ENCODE data around the gene IL1RN. TPM values are rescaled to one million over a fixed set of nuclear protein-coding genes. Genes with fewer than 3 reads are reported as not detected.

The IL1RN gene
- polyA plus RNA-seq, 1 donor from 2014 or later = not detected

DNA sequence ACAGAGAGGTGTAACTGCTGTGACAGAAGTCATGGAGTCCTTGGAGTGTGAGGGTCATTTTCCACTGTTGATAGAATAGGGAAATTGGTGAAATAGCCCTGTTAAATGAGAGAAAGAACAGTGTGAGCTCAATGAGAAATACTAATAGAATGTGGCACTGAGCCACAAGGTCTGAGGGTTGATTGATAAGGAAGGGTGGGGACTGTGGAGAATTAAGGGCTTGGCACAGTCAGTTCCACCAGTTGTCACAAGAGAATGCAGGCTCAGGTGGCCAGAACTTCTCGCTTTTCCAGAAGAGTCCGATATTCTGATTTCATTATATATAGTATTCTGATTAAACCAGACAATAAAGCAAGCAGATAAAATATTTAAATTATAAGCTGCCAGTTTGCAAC, 9.1 kb upstream of the IL1RN start:
- Histone ChIP-seq H3K27ac (ENCODE audit: low read length) (no peak overlapping the region), H3K9ac (ENCODE audit: low read length) (no peak overlapping the region), H3K9me2 (ENCODE audit: insufficient read depth, low read length) (no peaks in the 10 kb centered on the region), H3K4me3 (ENCODE audit: low read length) (no peak overlapping the region), H3K4me2 (ENCODE audit: low read length) (no peak overlapping the region), H3K79me2 (replicated peaks; ENCODE audit: insufficient read depth, low read length) (no peaks in the 10 kb centered on the region), H3K9me3 (ENCODE audit: low read length) (no peaks in the 10 kb centered on the region), H2AFZ (ENCODE audit: low read depth, low read length) (no peak overlapping the region), H3F3A (ENCODE audit: insufficient read depth, low read length, poor library complexity, severe bottlenecking) (no peaks in the 10 kb centered on the region), H4K20me1 (ENCODE audit: insufficient read depth) (no peaks in the 10 kb centered on the region), H3K36me3 (ENCODE audit: insufficient read depth, low read length) (no peaks in the 10 kb centered on the region), H3K27me3 (ENCODE audit: insufficient read depth, low read depth, low read length) (no peaks in the 10 kb centered on the region)
- TF ChIP-seq EZH2 (IDR thresholded peaks at IDR 0.05; ENCODE audit: borderline replicate concordance, insufficient read depth, low read length, poor library complexity, severe bottlenecking) (no peak), POLR2AphosphoS5 (IDR thresholded peaks at IDR 0.05) (no peak), EP300 (conservative IDR thresholded peaks at IDR 0.05; ENCODE audit: poor library complexity, severe bottlenecking) (no peak), RAD21 (conservative IDR thresholded peaks at IDR 0.05) (no peak), SMC3 (conservative IDR thresholded peaks at IDR 0.05; ENCODE audit: poor library complexity) (no peak)
- TF ChIP-seq, protein P1, sequence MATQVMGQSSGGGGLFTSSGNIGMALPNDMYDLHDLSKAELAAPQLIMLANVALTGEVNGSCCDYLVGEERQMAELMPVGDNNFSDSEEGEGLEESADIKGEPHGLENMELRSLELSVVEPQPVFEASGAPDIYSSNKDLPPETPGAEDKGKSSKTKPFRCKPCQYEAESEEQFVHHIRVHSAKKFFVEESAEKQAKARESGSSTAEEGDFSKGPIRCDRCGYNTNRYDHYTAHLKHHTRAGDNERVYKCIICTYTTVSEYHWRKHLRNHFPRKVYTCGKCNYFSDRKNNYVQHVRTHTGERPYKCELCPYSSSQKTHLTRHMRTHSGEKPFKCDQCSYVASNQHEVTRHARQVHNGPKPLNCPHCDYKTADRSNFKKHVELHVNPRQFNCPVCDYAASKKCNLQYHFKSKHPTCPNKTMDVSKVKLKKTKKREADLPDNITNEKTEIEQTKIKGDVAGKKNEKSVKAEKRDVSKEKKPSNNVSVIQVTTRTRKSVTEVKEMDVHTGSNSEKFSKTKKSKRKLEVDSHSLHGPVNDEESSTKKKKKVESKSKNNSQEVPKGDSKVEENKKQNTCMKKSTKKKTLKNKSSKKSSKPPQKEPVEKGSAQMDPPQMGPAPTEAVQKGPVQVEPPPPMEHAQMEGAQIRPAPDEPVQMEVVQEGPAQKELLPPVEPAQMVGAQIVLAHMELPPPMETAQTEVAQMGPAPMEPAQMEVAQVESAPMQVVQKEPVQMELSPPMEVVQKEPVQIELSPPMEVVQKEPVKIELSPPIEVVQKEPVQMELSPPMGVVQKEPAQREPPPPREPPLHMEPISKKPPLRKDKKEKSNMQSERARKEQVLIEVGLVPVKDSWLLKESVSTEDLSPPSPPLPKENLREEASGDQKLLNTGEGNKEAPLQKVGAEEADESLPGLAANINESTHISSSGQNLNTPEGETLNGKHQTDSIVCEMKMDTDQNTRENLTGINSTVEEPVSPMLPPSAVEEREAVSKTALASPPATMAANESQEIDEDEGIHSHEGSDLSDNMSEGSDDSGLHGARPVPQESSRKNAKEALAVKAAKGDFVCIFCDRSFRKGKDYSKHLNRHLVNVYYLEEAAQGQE (IDR thresholded peaks at IDR 0.05; ENCODE audit: borderline replicate concordance) = no peak
- TF ChIP-seq, protein P2, sequence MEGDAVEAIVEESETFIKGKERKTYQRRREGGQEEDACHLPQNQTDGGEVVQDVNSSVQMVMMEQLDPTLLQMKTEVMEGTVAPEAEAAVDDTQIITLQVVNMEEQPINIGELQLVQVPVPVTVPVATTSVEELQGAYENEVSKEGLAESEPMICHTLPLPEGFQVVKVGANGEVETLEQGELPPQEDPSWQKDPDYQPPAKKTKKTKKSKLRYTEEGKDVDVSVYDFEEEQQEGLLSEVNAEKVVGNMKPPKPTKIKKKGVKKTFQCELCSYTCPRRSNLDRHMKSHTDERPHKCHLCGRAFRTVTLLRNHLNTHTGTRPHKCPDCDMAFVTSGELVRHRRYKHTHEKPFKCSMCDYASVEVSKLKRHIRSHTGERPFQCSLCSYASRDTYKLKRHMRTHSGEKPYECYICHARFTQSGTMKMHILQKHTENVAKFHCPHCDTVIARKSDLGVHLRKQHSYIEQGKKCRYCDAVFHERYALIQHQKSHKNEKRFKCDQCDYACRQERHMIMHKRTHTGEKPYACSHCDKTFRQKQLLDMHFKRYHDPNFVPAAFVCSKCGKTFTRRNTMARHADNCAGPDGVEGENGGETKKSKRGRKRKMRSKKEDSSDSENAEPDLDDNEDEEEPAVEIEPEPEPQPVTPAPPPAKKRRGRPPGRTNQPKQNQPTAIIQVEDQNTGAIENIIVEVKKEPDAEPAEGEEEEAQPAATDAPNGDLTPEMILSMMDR (IDR thresholded peaks at IDR 0.05; ENCODE audit: poor library complexity, severe bottlenecking) = no peak

DNA sequence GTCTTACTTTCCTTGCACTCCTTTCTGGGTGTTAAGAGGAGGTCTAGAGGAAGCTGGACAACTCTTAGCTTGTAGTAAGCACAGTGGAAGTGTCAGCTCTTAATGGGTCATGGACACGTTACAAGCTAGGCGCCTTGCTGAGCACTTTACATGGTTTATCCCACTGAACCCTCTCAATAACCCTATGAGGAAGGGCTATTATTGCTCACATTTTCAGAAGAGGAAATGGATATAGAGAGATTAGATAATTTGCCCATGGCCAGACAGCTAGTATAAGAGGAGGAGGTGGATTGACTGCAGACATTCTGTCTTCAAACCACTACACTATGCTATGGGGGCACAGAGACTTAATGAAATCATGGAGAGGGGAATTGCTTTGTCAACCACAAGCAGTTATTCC, 8.3 kb upstream of the IL1RN start:
- H3K36me3 ChIP-seq (ENCODE audit: insufficient read depth, low read length) = no peaks in the 10 kb centered on the region
- no peaks in the 10 kb centered on the region for H4K20me1 ChIP-seq (ENCODE audit: insufficient read depth)
- H3K9ac ChIP-seq (ENCODE audit: low read length) = no peak overlapping the region

More for the DNA sequence above, 8.3 kb upstream of the IL1RN start:
- no peaks in the 10 kb centered on the region for H3K9me3 ChIP-seq (ENCODE audit: low read length)
- no peaks in the 10 kb centered on the region for H3K9me2 ChIP-seq (ENCODE audit: insufficient read depth, low read length)
- H2AFZ ChIP-seq (ENCODE audit: low read depth, low read length) = no peak overlapping the region
- no peaks in the 10 kb centered on the region for H3K79me2 ChIP-seq (replicated peaks; ENCODE audit: insufficient read depth, low read length)
- no peaks in the 10 kb centered on the region for H3K27me3 ChIP-seq (ENCODE audit: insufficient read depth, low read depth, low read length)
- H3K27ac ChIP-seq (ENCODE audit: low read length) = no peak overlapping the region
- no peak overlapping the region for H3K4me2 ChIP-seq (ENCODE audit: low read length)
- no peak for TF ChIP-seq EZH2 (IDR thresholded peaks at IDR 0.05; ENCODE audit: borderline replicate concordance, insufficient read depth, low read length, poor library complexity, severe bottlenecking)
- no peak for TF ChIP-seq EP300 (conservative IDR thresholded peaks at IDR 0.05; ENCODE audit: poor library complexity, severe bottlenecking)
- no peak for TF ChIP-seq SMC3 (conservative IDR thresholded peaks at IDR 0.05; ENCODE audit: poor library complexity)
- no peak for TF ChIP-seq MXI1 (conservative IDR thresholded peaks at IDR 0.05; ENCODE audit: poor library complexity, severe bottlenecking)
- TF ChIP-seq, protein P2 (IDR thresholded peaks at IDR 0.05; ENCODE audit: poor library complexity, severe bottlenecking) = no peak
- no peak for TF ChIP-seq TAF1 (IDR thresholded peaks at IDR 0.05; ENCODE audit: low read depth)
- TF ChIP-seq, protein P1 (IDR thresholded peaks at IDR 0.05; ENCODE audit: borderline replicate concordance) = no peak
- no peak for TF ChIP-seq POLR2AphosphoS5 (IDR thresholded peaks at IDR 0.05)
- no peak for TF ChIP-seq RAD21 (conservative IDR thresholded peaks at IDR 0.05)
- no peak overlapping the region for H3K4me3 ChIP-seq (ENCODE audit: low read length)
- H3F3A ChIP-seq (ENCODE audit: insufficient read depth, low read length, poor library complexity, severe bottlenecking) = no peaks in the 10 kb centered on the region

Measured in neural cell (in vitro differentiated cells).